IPS-18a (cell line): ENCODE measurements around the gene NLRP5.
"Not testable (repeated sequence)": the region's sequence is repeated elsewhere in the genome, so short reads cannot be mapped to it uniquely, and the experiment has no call there.

Source experiments
- H3K27ac ChIP-seq: one replicate; pipeline ENCODE4 v1.5.1; 2013; ENCODE audit warnings: low read length
- H3K27me3 ChIP-seq: one replicate; pipeline ENCODE4 v1.6.1; 2013; ENCODE audit warnings: mild to moderate bottlenecking, low read length; ENCODE audit not compliant: control insufficient read depth, insufficient read depth
- H3K36me3 ChIP-seq: one replicate; pipeline ENCODE4 v1.6.1; 2013; ENCODE audit warnings: low read depth, low read length; ENCODE audit not compliant: control insufficient read depth
- H3K4me1 ChIP-seq: one replicate; pipeline ENCODE4 v1.6.1; 2013; ENCODE audit warnings: low read depth, low read length; ENCODE audit not compliant: control insufficient read depth
- H3K4me3 ChIP-seq: one replicate; pipeline ENCODE4 v1.5.1; 2013; ENCODE audit warnings: low read length
- H3K9ac ChIP-seq: one replicate; pipeline ENCODE4 v1.6.1; 2013; ENCODE audit warnings: mild to moderate bottlenecking, low read length, moderate library complexity
- H3K9me3 ChIP-seq: one replicate; pipeline ENCODE4 v1.6.1; 2013; ENCODE audit warnings: low read depth, low read length; ENCODE audit not compliant: control insufficient read depth

Gene NLRP5

DNA sequence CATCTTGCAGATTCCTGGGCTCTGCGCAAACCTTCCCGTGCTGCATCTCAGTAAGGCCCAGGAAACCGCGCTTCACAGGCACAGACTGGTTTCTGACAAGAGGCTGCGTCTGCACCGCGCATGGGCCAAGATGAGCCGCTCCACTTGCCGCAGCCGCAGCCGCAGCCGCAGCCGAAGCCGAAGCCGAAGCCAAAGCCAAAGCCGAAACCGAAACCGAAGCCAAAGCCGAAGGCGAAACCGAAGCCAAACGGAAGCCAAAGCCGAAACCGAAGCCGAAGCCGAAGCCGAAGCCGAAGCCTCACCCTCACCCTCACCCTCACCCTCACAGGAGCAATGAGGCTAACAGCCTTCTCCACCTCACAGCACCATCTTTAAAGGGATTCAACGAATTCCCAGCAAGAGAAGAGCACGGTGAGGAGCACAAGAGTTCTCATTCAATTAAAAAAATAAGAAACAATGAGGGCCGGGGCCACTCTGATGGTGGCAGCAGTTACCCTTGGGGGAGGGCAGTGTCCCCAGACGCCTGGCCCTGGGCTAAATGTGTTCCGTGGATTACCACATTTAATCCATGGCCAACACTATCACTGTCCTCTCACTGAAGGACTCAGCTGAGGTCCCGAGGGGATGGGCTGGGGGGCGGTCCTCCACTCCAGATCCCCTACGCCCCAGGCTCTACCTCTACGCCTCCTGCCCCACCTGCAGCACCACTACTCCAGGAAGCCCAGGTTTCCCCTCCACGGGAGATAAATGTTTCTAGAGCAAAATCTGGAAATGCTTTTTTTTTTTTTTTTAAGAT, 105.4 kb downstream of the NLRP5 start:
- H3K36me3 ChIP-seq: peaks cover 15% of the 10 kb centered on the region

DNA sequence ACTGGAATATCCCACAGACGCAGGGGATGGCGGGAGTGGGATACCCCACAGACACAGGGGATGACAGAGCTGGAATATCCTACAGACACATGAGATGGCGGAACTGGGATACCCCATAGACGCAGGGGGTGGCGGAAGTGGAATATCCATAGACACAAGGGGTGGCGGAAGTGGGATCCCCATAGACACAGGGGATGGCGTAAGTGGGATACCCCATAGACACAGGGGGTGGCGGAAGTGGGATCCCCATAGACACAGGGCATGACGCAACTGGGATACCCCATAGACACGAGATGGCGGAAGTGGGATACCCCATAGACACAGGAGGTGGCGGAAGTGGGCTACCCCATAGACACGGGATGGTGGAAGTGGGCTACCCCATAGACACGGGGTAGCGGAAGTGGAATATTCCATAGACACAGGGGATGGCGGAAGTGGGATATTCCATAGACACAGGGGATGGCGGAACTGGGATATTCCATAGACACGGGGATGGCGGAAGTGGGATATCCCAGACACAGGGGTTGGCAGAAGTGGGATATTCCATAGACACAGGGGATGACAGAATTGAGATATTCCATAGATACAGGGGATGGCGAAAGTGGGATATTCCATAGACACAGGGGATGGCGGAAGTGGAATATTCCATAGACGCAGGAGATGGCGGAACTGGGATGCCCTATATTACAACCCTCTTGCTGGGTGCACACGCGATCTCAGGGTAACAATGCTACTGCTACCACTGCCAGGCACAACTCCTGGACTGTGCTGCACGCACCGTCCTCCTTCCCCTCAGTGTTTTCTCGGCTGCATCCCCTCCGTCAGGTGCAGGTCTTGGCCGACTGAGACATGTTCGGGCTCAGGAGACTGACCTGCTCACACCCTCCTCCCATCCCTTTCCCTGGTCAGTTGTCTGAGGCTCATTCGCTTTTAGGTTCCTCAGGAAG, 106.4 kb downstream of the NLRP5 start:
- peaks cover 15% of the 10 kb centered on the region for H3K36me3 ChIP-seq
- H3K27me3 ChIP-seq: no peaks in the 10 kb centered on the region
- no peaks in the 10 kb centered on the region for H3K4me1 ChIP-seq
- H3K27ac ChIP-seq: no peak overlapping the region
- H3K9me3 ChIP-seq: no peaks in the 10 kb centered on the region
- H3K4me3 ChIP-seq: no peak overlapping the region
- no peak overlapping the region for H3K9ac ChIP-seq

More for the DNA sequence above, 105.4 kb downstream of the NLRP5 start:
- Histone ChIP-seq H3K9ac (no peak overlapping the region), H3K27me3 (no peaks in the 10 kb centered on the region), H3K9me3 (no peaks in the 10 kb centered on the region), H3K4me3 (no peak overlapping the region), H3K4me1 (no peaks in the 10 kb centered on the region), H3K27ac (no peak overlapping the region)

GRCh38 chr19:56094449-56094848, 107.9 kb downstream of the NLRP5 start:
- Histone ChIP-seq H3K4me1 (no peaks in the 10 kb centered on the region), H3K27ac (no peak overlapping the region), H3K9me3 (no peaks in the 10 kb centered on the region), H3K9ac (no peak overlapping the region), H3K36me3 (peaks cover 14% of the 10 kb centered on the region), H3K27me3 (no peaks in the 10 kb centered on the region), H3K4me3 (no peak overlapping the region)

GRCh38 chr19:56096665-56097064, 110.1 kb downstream of the NLRP5 start:
- no peak overlapping the region for H3K27ac ChIP-seq
- H3K9me3 ChIP-seq: no peaks in the 10 kb centered on the region
- H3K27me3 ChIP-seq: no peaks in the 10 kb centered on the region
- H3K36me3 ChIP-seq: peaks cover 26% of the 10 kb centered on the region
- H3K9ac ChIP-seq: no peak overlapping the region
- no peaks in the 10 kb centered on the region for H3K4me1 ChIP-seq
- H3K4me3 ChIP-seq: no peak overlapping the region

DNA sequence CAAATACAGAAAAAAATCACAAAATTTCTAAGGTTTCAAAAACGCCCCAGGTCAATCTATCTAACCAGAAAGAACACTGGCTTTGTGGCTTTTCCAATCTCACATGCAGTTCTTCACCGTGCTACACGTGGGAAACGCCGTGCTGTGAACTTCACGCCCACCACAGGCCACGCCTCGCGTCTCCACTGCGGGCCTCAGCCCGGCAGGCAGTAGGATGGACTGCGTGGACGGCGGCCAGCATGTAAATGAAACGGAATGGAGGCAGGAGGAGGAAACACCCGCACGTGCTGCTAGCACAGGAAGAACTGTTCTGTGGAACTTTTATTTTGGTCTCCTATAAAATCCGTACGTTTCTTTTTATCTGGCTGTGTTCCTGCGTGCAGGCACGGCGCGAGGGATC, 110.7 kb downstream of the NLRP5 start:
- Histone ChIP-seq H3K27me3 (no peaks in the 10 kb centered on the region), H3K36me3 (peaks cover 32% of the 10 kb centered on the region)

DNA sequence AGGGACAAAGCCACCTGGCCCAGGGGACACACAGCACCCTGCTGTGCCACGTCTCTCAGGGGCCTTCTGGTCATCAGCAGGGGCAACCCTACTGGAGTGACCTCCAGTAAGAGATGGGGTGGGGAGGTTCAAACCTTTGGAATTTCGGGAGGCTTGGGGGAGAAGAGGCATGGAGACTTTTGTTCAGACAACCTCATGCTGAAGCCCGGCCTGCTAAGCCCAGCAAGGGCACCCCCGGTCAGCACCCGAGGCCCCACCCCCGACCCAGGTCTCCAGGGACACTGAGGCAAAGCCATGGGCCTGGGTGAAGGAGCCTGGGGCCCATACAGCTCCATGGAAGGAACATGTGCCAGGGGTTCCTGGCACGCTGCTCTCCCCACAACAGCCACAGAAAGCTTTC, 111.2 kb downstream of the NLRP5 start:
- H3K27ac ChIP-seq: no peak overlapping the region
- no peaks in the 10 kb centered on the region for H3K4me1 ChIP-seq
- H3K36me3 ChIP-seq: peaks cover 33% of the 10 kb centered on the region
- H3K9ac ChIP-seq: no peak overlapping the region
- no peak overlapping the region for H3K4me3 ChIP-seq
- no peaks in the 10 kb centered on the region for H3K27me3 ChIP-seq
- no peaks in the 10 kb centered on the region for H3K9me3 ChIP-seq

More for the DNA sequence above, 110.7 kb downstream of the NLRP5 start:
- Histone ChIP-seq H3K4me3 (no peak overlapping the region), H3K27ac (no peak overlapping the region), H3K4me1 (no peaks in the 10 kb centered on the region), H3K9me3 (no peaks in the 10 kb centered on the region), H3K9ac (no peak overlapping the region)

DNA sequence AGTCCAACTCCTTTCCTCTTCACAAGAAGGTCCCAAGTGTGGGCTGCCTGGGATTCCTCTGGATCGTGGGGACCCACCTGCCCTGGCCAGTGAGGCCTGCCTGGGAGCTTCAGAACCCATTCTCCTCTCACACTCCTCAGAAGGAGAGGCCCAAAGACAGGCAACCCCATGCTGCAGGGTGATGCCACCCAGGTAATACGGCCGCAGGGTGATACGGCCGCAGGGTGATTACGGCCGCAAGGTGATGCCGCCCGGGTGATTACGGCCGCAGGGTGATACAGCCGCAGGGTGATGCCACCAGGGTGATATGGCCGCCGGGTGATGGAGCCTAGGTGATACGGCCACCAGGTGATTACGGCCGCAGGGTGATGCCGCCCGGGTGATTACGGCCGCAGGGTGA, 111.7 kb downstream of the NLRP5 start:
- H3K27me3 ChIP-seq, H3K4me1 ChIP-seq, H3K4me3 ChIP-seq, H3K9ac ChIP-seq, H3K27ac ChIP-seq, H3K9me3 ChIP-seq: not testable (repeated sequence)
- H3K36me3 ChIP-seq: peaks cover 32% of the 10 kb centered on the region

- Histone ChIP-seq H3K9me3 (no peaks in the 10 kb centered on the region), H3K9ac (no peak overlapping the region), H3K27ac (no peak overlapping the region), H3K27me3 (no peaks in the 10 kb centered on the region), H3K4me3 (no peak overlapping the region), H3K36me3 (peaks cover 28% of the 10 kb centered on the region), H3K4me1 (no peaks in the 10 kb centered on the region)
These were observed 112.4 kb downstream of the NLRP5 start for GRCh38 chr19:56098731-56099568.

GRCh38 chr19:56099638-56100539, 113.3 kb downstream of the NLRP5 start:
- Histone ChIP-seq H3K9me3 (no peaks in the 10 kb centered on the region), H3K4me1 (no peaks in the 10 kb centered on the region), H3K27ac (no peak overlapping the region), H3K4me3 (no peak overlapping the region), H3K9ac (no peak overlapping the region), H3K27me3 (no peaks in the 10 kb centered on the region), H3K36me3 (peaks cover 28% of the 10 kb centered on the region)

- peaks cover 28% of the 10 kb centered on the region for H3K36me3 ChIP-seq
These were observed 114.5 kb downstream of the NLRP5 start for GRCh38 chr19:56101095-56101494.

More at GRCh38 chr19:56101095-56101494, 114.5 kb downstream of the NLRP5 start:
- H3K27ac ChIP-seq: no peak overlapping the region
- no peak overlapping the region for H3K4me3 ChIP-seq
- H3K9ac ChIP-seq: no peak overlapping the region
- no peaks in the 10 kb centered on the region for H3K9me3 ChIP-seq
- no peaks in the 10 kb centered on the region for H3K27me3 ChIP-seq
- H3K4me1 ChIP-seq: peaks cover 6% of the 10 kb centered on the region
